ENCODE results near the gene MARS1. TPM values are rescaled to one million over a fixed set of nuclear protein-coding genes. Genes with fewer than 3 reads are reported as not detected.
"Not testable (repeated sequence)": the region's sequence is repeated elsewhere in the genome, so short reads cannot be mapped to it uniquely, and the experiment has no call there.

MARS1 gene
- total and polyA plus RNA-seq, 2 experiments from 2014 or later, result 266 to 351 TPM

- H3K79me2 ChIP-seq (replicated peaks; ENCODE audit: insufficient read depth); H3K27ac Mint-ChIP-seq; H3K4me1 Mint-ChIP-seq; ATAC-seq; H3K9me2 ChIP-seq (ENCODE audit: insufficient read depth); H3K9me3 Mint-ChIP-seq; H3K4me2 ChIP-seq; H2AFZ ChIP-seq; H3K4me3 Mint-ChIP-seq; H3K27me3 ChIP-seq (ENCODE audit: insufficient read depth); H3K4me1 ChIP-seq (ENCODE audit: insufficient read depth); H3K27ac ChIP-seq (ENCODE audit: low read depth); H3K4me3 ChIP-seq; DNase-seq (ENCODE audit: low spot score): not testable (repeated sequence)
- Mint-ChIP-seq H3K27me3 (ENCODE audit: insufficient read depth, low read depth, poor library complexity) (peaks cover 12% of the 10 kb centered on the region), H3K36me3 (ENCODE audit: low read depth) (peaks cover 94% of the 10 kb centered on the region)
- peaks cover 47% of the 10 kb centered on the region for H3F3A ChIP-seq (replicated peaks; ENCODE audit: low read depth)
- peaks cover 31% of the 10 kb centered on the region for H4K20me1 ChIP-seq (replicated peaks; ENCODE audit: insufficient read depth)
- peaks cover 86% of the 10 kb centered on the region for H3K36me3 ChIP-seq (ENCODE audit: insufficient read depth)
These were observed 14.6 kb downstream of the MARS1 start for GRCh38 chr12:57502311-57502969.

- H3K36me3 Mint-ChIP-seq (ENCODE audit: low read depth), result peaks cover 86% of the 10 kb centered on the region
- not testable (repeated sequence) for H3K27ac Mint-ChIP-seq; ATAC-seq; H3K27me3 ChIP-seq (ENCODE audit: insufficient read depth); H3K9me3 Mint-ChIP-seq; H3K4me3 Mint-ChIP-seq; H3K4me1 Mint-ChIP-seq; H3K27ac ChIP-seq (ENCODE audit: low read depth); DNase-seq (ENCODE audit: low spot score); H3K4me1 ChIP-seq (ENCODE audit: insufficient read depth); H3K4me2 ChIP-seq; H2AFZ ChIP-seq; H3K9me2 ChIP-seq (ENCODE audit: insufficient read depth); H3K4me3 ChIP-seq
- peaks cover 82% of the 10 kb centered on the region for H3K36me3 ChIP-seq (ENCODE audit: insufficient read depth)
- H3F3A ChIP-seq (replicated peaks; ENCODE audit: low read depth), result peaks cover 32% of the 10 kb centered on the region
- H3K79me2 ChIP-seq (replicated peaks; ENCODE audit: insufficient read depth), result peaks cover 14% of the 10 kb centered on the region; the same call in 1 of the 2 replicates
- H3K27me3 Mint-ChIP-seq (ENCODE audit: insufficient read depth, low read depth, poor library complexity), result peaks cover 14% of the 10 kb centered on the region
- peaks cover 18% of the 10 kb centered on the region for H4K20me1 ChIP-seq (replicated peaks; ENCODE audit: insufficient read depth)
These were observed 18.7 kb downstream of the MARS1 start for GRCh38 chr12:57506541-57506940.

- H3K27ac Mint-ChIP-seq; H3K4me1 ChIP-seq (ENCODE audit: insufficient read depth); H3K4me3 Mint-ChIP-seq; H3K4me3 ChIP-seq; DNase-seq (ENCODE audit: low spot score); H3K4me2 ChIP-seq; H3K9me2 ChIP-seq (ENCODE audit: insufficient read depth); H3K27me3 ChIP-seq (ENCODE audit: insufficient read depth); H3K9me3 Mint-ChIP-seq; ATAC-seq; H2AFZ ChIP-seq; H3K27ac ChIP-seq (ENCODE audit: low read depth); H3K4me1 Mint-ChIP-seq: not testable (repeated sequence)
- H3K36me3 Mint-ChIP-seq (ENCODE audit: low read depth), result peaks cover 86% of the 10 kb centered on the region
- peaks cover 37% of the 10 kb centered on the region for H3F3A ChIP-seq (replicated peaks; ENCODE audit: low read depth)
- H3K79me2 ChIP-seq (replicated peaks; ENCODE audit: insufficient read depth), result peaks cover 14% of the 10 kb centered on the region; the same call in 1 of the 2 replicates
- H3K27me3 Mint-ChIP-seq (ENCODE audit: insufficient read depth, low read depth, poor library complexity), result peaks cover 18% of the 10 kb centered on the region
- H4K20me1 ChIP-seq (replicated peaks; ENCODE audit: insufficient read depth), result peaks cover 27% of the 10 kb centered on the region
- H3K36me3 ChIP-seq (ENCODE audit: insufficient read depth), result peaks cover 82% of the 10 kb centered on the region
These were observed 19.9 kb downstream of the MARS1 start for GRCh38 chr12:57507796-57508195.

GRCh38 chr12:57511161-57511560 lies 23.3 kb downstream of the MARS1 start:
- peaks cover 21% of the 10 kb centered on the region for H3K27me3 Mint-ChIP-seq (ENCODE audit: insufficient read depth, low read depth, poor library complexity)
- Histone ChIP-seq H2AFZ (no peak overlapping the region), H3F3A (replicated peaks; ENCODE audit: low read depth) (peaks cover 46% of the 10 kb centered on the region), H3K4me2 (no peak overlapping the region), H4K20me1 (replicated peaks; ENCODE audit: insufficient read depth) (peaks cover 33% of the 10 kb centered on the region), H3K27me3 (ENCODE audit: insufficient read depth) (no peaks in the 10 kb centered on the region), H3K27ac (ENCODE audit: low read depth) (no peak overlapping the region), H3K4me3 (no peak overlapping the region), H3K36me3 (ENCODE audit: insufficient read depth) (peaks cover 83% of the 10 kb centered on the region), H3K4me1 (ENCODE audit: insufficient read depth) (no peaks in the 10 kb centered on the region), H3K79me2 (replicated peaks; ENCODE audit: insufficient read depth) (0 out of 2 replicates have a peak, but pooled peaks cover 14% of the 10 kb centered on the region), H3K9me2 (ENCODE audit: insufficient read depth) (no peaks in the 10 kb centered on the region)
- DNase-seq (ENCODE audit: low spot score) (no peak), ATAC-seq (no peak)
- H3K9me3 Mint-ChIP-seq, result peaks cover 2% of the 10 kb centered on the region; the same call in 2 of the 3 replicates
- H3K4me1 Mint-ChIP-seq, result no peaks in the 10 kb centered on the region; the same call in 2 of the 3 replicates
- no peak overlapping the region for H3K27ac Mint-ChIP-seq
- peaks cover 86% of the 10 kb centered on the region for H3K36me3 Mint-ChIP-seq (ENCODE audit: low read depth)
- H3K4me3 Mint-ChIP-seq, result no peak overlapping the region
- no peak for TF ChIP-seq STAT1 (IDR thresholded peaks at IDR 0.05; ENCODE audit: unreplicated experiment)
- no peak for TF ChIP-seq ZNF114 (CRISPR knock-in tag; IDR thresholded peaks at IDR 0.05)
- no peak for TF ChIP-seq POLR2AphosphoS5 (IDR thresholded peaks at IDR 0.05; ENCODE audit: low read depth)
- TF ChIP-seq EZH2phosphoT487 (IDR thresholded peaks at IDR 0.05; ENCODE audit: unreplicated experiment), result no peak
- no peak for TF ChIP-seq ETS1 (IDR thresholded peaks at IDR 0.05)
- TF ChIP-seq ZNF331 (CRISPR knock-in tag; IDR thresholded peaks at IDR 0.05; ENCODE audit: low read depth), result no peak
- no peak for TF ChIP-seq CREB1 (CRISPR knock-in tag; IDR thresholded peaks at IDR 0.05; ENCODE audit: low read depth)
- TF ChIP-seq EZH2 (IDR thresholded peaks at IDR 0.05; ENCODE audit: low read depth, unreplicated experiment), result no peak
- TF ChIP-seq NANOG (IDR thresholded peaks at IDR 0.05; ENCODE audit: borderline replicate concordance), result no peak
- TF ChIP-seq JUNB (IDR thresholded peaks at IDR 0.05; ENCODE audit: unreplicated experiment), result no peak
- TF ChIP-seq REST (IDR thresholded peaks at IDR 0.05; ENCODE audit: unreplicated experiment), result no peak

Measured in GM23338 (cell line).